ENCODE measurements around the gene PEAK1. TPM values are rescaled to one million over a fixed set of nuclear protein-coding genes. Genes with fewer than 3 reads are reported as not detected.

The PEAK1 gene
- polyA plus RNA-seq, 1 experiment, result 40.7 TPM

DNA sequence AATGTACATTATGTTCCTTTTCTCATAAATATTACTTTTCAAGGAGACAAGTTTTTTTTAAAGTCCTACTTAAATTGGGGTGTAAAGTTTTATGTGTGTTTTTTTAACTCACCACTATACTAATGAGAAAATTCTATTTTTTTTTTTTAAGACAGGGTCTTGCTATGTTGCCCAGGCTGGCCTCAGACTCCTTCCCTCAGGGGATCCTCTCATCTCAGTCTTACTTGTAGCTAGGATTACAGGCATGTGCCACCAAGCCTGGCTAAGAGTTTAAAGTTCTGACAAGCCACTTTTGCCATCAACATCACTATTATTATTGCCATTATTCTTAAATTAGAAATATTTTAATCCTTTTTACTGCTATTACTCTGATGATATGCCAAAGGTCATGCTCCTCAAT, 356.7 kb downstream of the PEAK1 start:
- Histone ChIP-seq H3K27me3 (ENCODE audit: control insufficient read depth, insufficient read depth, low read length) (no peaks in the 10 kb centered on the region), H3K4me3 (ENCODE audit: low read depth, low read length) (no peak overlapping the region), H3K36me3 (ENCODE audit: control insufficient read depth, insufficient read depth, low read length) (no peaks in the 10 kb centered on the region)
- CTCF ChIA-PET, result no interaction called here
- TF ChIP-seq, protein P1, sequence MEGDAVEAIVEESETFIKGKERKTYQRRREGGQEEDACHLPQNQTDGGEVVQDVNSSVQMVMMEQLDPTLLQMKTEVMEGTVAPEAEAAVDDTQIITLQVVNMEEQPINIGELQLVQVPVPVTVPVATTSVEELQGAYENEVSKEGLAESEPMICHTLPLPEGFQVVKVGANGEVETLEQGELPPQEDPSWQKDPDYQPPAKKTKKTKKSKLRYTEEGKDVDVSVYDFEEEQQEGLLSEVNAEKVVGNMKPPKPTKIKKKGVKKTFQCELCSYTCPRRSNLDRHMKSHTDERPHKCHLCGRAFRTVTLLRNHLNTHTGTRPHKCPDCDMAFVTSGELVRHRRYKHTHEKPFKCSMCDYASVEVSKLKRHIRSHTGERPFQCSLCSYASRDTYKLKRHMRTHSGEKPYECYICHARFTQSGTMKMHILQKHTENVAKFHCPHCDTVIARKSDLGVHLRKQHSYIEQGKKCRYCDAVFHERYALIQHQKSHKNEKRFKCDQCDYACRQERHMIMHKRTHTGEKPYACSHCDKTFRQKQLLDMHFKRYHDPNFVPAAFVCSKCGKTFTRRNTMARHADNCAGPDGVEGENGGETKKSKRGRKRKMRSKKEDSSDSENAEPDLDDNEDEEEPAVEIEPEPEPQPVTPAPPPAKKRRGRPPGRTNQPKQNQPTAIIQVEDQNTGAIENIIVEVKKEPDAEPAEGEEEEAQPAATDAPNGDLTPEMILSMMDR (IDR thresholded peaks at IDR 0.05; ENCODE audit: insufficient read depth, low read depth, low read length), result no peak
- POLR2A ChIA-PET, result no interaction called here
- DNase-seq (ENCODE audit: low read depth), result no peak

DNA sequence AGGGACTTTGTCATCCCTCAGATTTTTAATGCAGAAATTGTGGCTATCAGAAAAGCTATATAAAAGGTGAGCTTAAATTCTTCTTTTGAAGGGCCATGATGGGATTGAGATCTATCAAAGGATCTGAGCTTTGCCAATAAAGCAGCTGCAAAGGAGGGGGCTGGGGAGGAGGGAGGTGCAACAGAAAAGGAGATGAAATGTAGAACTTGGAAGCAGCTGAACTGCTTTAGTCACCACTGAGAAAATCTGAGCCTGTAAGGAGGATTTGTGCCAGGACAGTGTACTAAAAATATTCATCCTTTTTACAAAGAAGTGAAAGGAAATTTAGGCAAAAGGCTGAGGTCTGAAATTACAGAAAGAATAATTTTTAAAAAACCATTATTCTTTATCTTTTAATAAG, 359.4 kb downstream of the PEAK1 start:
- no peak for DNase-seq (ENCODE audit: low read depth)
- CTCF ChIA-PET, result interaction anchor here (1.2 to 1.6 kb wide), 3 partner anchors 10 to 483 kb away, joined by 3 to 5 read pairs (median 4); no protein-coding TSS in a partner anchor
- Histone ChIP-seq H3K27me3 (ENCODE audit: control insufficient read depth, insufficient read depth, low read length) (no peaks in the 10 kb centered on the region), H3K4me3 (ENCODE audit: low read depth, low read length) (no peak overlapping the region), H3K36me3 (ENCODE audit: control insufficient read depth, insufficient read depth, low read length) (no peaks in the 10 kb centered on the region)
- TF ChIP-seq, protein P1 (IDR thresholded peaks at IDR 0.05; ENCODE audit: insufficient read depth, low read depth, low read length), result no peak
- POLR2A ChIA-PET, result no interaction called here

DNA sequence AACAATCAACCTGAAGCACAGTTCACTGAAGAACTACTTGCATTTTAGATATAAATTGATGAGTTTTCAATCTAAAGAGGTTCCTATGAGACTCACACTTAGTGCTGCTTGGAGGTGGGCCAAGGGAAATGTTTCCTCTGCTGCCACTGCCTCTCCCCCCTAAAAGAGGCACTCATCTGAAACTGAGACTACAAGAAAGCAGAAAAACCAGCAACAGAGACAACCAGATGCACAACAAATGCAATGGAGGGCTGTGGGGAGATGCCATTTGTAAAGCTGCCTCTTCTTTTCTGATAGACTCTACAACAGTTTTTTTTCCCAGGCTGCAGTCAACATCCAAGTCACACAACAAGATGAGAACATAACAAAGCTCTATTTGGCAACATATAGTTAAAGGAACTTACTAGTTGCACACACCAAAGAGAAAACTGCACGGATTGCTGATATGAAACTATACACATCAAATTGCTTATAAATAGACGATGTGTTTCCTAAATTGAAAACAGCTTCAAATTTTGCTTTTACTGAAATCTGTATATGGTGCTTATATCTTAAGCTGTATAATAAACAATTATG, 360.0 kb downstream of the PEAK1 start:
- no peak for DNase-seq (ENCODE audit: low read depth)
- TF ChIP-seq, protein P1 (IDR thresholded peaks at IDR 0.05; ENCODE audit: insufficient read depth, low read depth, low read length), result no peak
- ChIA-PET CTCF (interaction anchor here (0.7 to 1.6 kb wide), 5 partner anchors 9 to 483 kb away, joined by 3 to 5 read pairs (median 3); no protein-coding TSS in a partner anchor), POLR2A (no interaction called here)
- no peak overlapping the region for H3K4me3 ChIP-seq (ENCODE audit: low read depth, low read length)
- H3K27me3 ChIP-seq (ENCODE audit: control insufficient read depth, insufficient read depth, low read length), result no peaks in the 10 kb centered on the region
- H3K36me3 ChIP-seq (ENCODE audit: control insufficient read depth, insufficient read depth, low read length), result no peaks in the 10 kb centered on the region

DNA sequence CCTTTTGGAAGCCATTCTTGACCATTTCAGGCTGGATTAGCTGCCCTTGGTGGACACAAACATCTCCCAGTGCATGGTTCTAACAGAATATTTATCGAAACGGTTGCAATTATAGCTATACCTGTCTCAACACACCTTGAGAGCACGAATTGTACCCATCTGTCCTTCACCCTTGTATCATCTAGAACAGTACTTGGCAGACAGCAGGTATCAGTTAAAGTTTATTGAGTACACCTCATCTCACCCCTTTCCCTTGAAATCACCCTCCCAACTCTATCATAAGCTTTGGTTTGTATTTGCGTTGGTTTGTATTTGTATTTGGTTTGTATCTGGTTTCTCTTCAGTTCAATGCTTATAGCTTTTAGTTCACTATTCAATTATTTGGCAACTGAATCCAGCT, 361.4 kb downstream of the PEAK1 start:
- POLR2A ChIA-PET, result no interaction called here
- TF ChIP-seq, protein P1 (IDR thresholded peaks at IDR 0.05; ENCODE audit: insufficient read depth, low read depth, low read length), result no peak
- CTCF ChIA-PET, result interaction anchor here (0.6 to 1.6 kb wide), 3 partner anchors 8 to 36 kb away, joined by 4 to 5 read pairs (median 4); no protein-coding TSS in a partner anchor
- DNase-seq (ENCODE audit: low read depth), result no peak
- Histone ChIP-seq H3K36me3 (ENCODE audit: control insufficient read depth, insufficient read depth, low read length) (no peaks in the 10 kb centered on the region), H3K27me3 (ENCODE audit: control insufficient read depth, insufficient read depth, low read length) (no peaks in the 10 kb centered on the region), H3K4me3 (ENCODE audit: low read depth, low read length) (no peak overlapping the region)

DNA sequence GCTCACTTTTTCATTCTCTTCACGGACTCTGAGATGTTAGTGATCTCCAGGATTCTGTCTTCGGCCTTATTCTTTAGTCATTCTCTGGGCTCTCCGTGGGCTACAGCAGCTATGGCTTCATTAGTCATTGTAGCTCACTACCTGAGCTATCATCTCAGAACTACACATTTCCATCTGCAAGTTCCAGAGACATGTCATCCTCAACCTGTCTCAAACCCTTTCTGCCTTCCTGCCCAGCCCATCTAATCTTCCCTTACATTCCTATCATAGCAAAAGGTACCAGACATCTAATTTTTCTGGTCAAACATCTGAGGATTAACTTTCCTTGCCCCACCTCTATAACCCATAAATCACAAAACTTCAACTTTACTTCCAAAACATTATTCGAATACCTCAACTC, 362.2 kb downstream of the PEAK1 start:
- no peak for DNase-seq (ENCODE audit: low read depth)
- Histone ChIP-seq H3K27me3 (ENCODE audit: control insufficient read depth, insufficient read depth, low read length) (no peaks in the 10 kb centered on the region), H3K4me3 (ENCODE audit: low read depth, low read length) (no peak overlapping the region), H3K36me3 (ENCODE audit: control insufficient read depth, insufficient read depth, low read length) (no peaks in the 10 kb centered on the region)
- POLR2A ChIA-PET, result no interaction called here
- TF ChIP-seq, protein P1 (IDR thresholded peaks at IDR 0.05; ENCODE audit: insufficient read depth, low read depth, low read length), result no peak
- CTCF ChIA-PET, result interaction anchor here (1.6 kb wide), 1 partner anchor 35 kb away, joined by 4 read pairs; no protein-coding TSS in a partner anchor
